GM12875 (cell line): ENCODE results near the gene MED20.

Source experiments
- H3K4me3 ChIP-seq: one replicate; pipeline ENCODE4 v1.5.1; 2011; ENCODE audit warnings: low read depth, low read length, control low read depth
- CTCF ChIP-seq: IDR thresholded peaks from 2 replicates; pipeline ENCODE4 v1.5.1; 2011; ENCODE audit warnings: low read depth, mild to moderate bottlenecking, control low read depth, inconsistent platforms, low read length, moderate library complexity, borderline replicate concordance; ENCODE audit not compliant: insufficient read depth

Gene MED20

GRCh38 chr6:41935685-41936072 is 14.7 kb upstream of the MED20 start:
- no peak for TF ChIP-seq CTCF
- H3K4me3 ChIP-seq = no peak overlapping the region

GRCh38 chr6:41935193-41935574 is 14.2 kb upstream of the MED20 start:
- TF ChIP-seq CTCF = no peak
- H3K4me3 ChIP-seq = no peak overlapping the region

GRCh38 chr6:41934278-41935192 is 13.6 kb upstream of the MED20 start:
- no peak overlapping the region for H3K4me3 ChIP-seq
- TF ChIP-seq CTCF = no peak

- TF ChIP-seq CTCF = no peak
- H3K4me3 ChIP-seq = no peak overlapping the region
These were observed 11.4 kb upstream of the MED20 start for GRCh38 chr6:41932378-41932777.

- TF ChIP-seq CTCF = no peak
- H3K4me3 ChIP-seq = no peak overlapping the region
These were observed 10.9 kb upstream of the MED20 start for GRCh38 chr6:41931792-41932191.

GRCh38 chr6:41929924-41930323 is 9.0 kb upstream of the MED20 start:
- no peak for TF ChIP-seq CTCF
- H3K4me3 ChIP-seq = no peak overlapping the region

GRCh38 chr6:41927253-41927652 is 6.3 kb upstream of the MED20 start:
- no peak for TF ChIP-seq CTCF
- H3K4me3 ChIP-seq = no peak overlapping the region
